Parathyroid adenoma (tissue), 2 donors: ENCODE results near the gene PALD1.

ENCODE experiments used
- H2AFZ ChIP-seq: fragments of 300-600 bp; sonication (generic); one replicate; pipeline ENCODE4 v1.7.0; 2017; ENCODE audit warnings: antibody characterized with exemption, mild to moderate bottlenecking
- H3K27ac ChIP-seq: fragments of 300-600 bp; sonication (generic); one replicate; pipeline ENCODE4 v1.7.0; 2017
- H3K27me3 ChIP-seq: fragments of 300-600 bp; sonication (generic); one replicate; pipeline ENCODE4 v1.7.0; 2017; ENCODE audit warnings: low read length; ENCODE audit not compliant: control insufficient read depth, insufficient read depth
- H3K36me3 ChIP-seq: fragments of 300-600 bp; sonication (generic); one replicate; pipeline ENCODE4 v1.7.0; 2017; ENCODE audit warnings: low read length; ENCODE audit not compliant: control insufficient read depth, insufficient read depth
- H3K4me1 ChIP-seq: fragments of 300-600 bp; sonication (generic); one replicate; pipeline ENCODE4 v1.7.0; 2017; ENCODE audit warnings: control low read depth
- H3K4me2 ChIP-seq: fragments of 300-600 bp; sonication (generic); one replicate; pipeline ENCODE4 v1.7.0; 2017; ENCODE audit warnings: low read length
- H3K4me3 ChIP-seq: fragments of 300-600 bp; sonication (generic); one replicate; pipeline ENCODE4 v1.7.0; 2017; ENCODE audit warnings: low read depth, low read length
- H3K79me2 ChIP-seq: fragments of 300-600 bp; sonication (generic); one replicate; pipeline ENCODE4 v1.7.0; 2017; ENCODE audit warnings: control low read depth
- H3K9ac ChIP-seq: fragments of 300-600 bp; sonication (generic); one replicate; pipeline ENCODE4 v1.7.0; 2017; ENCODE audit warnings: mild to moderate bottlenecking
- H3K9me3 ChIP-seq: fragments of 300-600 bp; sonication (generic); one replicate; pipeline ENCODE4 v1.7.0; 2017; ENCODE audit warnings: low read length; ENCODE audit not compliant: control insufficient read depth
- TF ChIP-seq, protein P1 (sequence below): fragments of 300-600 bp; sonication (generic); IDR thresholded peaks from one replicate; pipeline ENCODE4 v1.7.0; 2017; ENCODE audit warnings: antibody characterized with exemption, mild to moderate bottlenecking
- donor health status: primary hyperparathyroidism.

Gene PALD1

DNA sequence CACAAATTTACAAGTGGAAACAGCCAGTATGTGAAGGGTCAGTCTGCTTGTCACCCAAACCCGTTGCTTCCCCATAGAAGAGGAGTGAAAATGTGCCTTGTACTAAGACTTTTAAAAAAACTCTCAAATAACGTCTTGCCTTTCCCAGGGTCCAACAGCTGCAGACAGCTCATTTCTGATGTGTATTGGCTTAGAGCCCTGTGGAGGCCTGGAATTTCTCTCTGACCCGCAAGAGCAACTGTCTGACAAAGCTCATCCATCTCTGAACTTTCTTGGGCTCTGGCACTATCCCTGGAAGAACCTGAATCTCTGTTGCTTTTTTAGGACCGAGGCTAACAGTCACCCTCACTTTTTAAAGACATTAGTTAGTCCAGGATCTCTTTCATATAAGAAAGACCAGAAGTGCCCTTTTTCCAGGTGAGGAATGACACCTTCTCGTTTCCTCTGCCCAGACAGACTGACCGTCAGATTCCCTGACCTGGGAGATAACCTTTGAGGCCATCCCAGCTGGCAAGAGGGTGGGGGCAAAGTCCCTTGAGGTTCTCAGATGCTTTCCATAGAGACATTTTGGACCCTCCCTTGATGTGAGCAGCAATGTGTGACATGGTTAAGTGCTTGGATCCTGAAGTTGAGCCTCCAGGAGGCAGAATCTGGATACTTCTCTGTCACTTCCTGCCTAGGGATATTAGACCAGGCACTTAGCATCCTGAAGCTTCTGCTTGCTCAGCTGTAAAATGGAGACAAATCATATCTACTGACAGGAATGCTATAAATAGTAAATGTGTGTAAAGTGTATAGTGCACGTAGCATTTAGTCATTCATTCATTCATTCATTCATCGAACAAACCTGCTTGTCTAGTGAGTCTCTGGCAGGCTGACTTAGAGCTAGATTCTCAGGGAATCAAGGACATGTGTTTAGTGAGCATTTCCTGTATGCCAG is 32.6 kb upstream of the PALD1 start:
- Histone ChIP-seq H3K36me3 (no peaks in the 10 kb centered on the region), H3K9ac (no peak overlapping the region), H3K4me2 (no peak overlapping the region), H3K79me2 (no peaks in the 10 kb centered on the region), H3K27me3 (no peaks in the 10 kb centered on the region), H2AFZ (no peak overlapping the region), H3K4me3 (no peak overlapping the region), H3K9me3 (no peaks in the 10 kb centered on the region), H3K4me1 (peaks cover 4% of the 10 kb centered on the region), H3K27ac (no peak overlapping the region)
- TF ChIP-seq, protein P1, sequence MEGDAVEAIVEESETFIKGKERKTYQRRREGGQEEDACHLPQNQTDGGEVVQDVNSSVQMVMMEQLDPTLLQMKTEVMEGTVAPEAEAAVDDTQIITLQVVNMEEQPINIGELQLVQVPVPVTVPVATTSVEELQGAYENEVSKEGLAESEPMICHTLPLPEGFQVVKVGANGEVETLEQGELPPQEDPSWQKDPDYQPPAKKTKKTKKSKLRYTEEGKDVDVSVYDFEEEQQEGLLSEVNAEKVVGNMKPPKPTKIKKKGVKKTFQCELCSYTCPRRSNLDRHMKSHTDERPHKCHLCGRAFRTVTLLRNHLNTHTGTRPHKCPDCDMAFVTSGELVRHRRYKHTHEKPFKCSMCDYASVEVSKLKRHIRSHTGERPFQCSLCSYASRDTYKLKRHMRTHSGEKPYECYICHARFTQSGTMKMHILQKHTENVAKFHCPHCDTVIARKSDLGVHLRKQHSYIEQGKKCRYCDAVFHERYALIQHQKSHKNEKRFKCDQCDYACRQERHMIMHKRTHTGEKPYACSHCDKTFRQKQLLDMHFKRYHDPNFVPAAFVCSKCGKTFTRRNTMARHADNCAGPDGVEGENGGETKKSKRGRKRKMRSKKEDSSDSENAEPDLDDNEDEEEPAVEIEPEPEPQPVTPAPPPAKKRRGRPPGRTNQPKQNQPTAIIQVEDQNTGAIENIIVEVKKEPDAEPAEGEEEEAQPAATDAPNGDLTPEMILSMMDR, result no peak

DNA sequence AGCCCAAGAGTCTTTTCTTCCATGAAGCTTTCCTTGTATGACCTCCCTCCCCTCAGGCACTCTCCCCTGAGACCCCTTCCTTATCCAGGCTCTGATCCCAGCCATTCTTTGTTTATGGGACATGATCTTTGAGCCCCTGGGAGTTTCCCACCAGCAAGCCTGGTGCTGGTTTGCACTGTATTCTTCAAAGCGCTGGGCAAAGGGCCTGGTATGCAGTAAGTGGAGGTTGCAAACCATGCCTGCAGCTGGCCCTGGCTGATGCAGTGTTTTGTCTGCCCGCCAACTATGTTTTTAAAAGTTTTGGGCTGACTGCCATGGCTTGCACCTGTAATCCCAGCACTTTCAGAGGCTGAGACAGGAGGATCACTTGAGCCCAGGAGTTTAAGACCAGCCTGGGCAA is 30.3 kb upstream of the PALD1 start:
- H2AFZ ChIP-seq, result no peak overlapping the region
- TF ChIP-seq, protein P1, result no peak
- no peak overlapping the region for H3K27ac ChIP-seq
- no peaks in the 10 kb centered on the region for H3K79me2 ChIP-seq
- H3K4me3 ChIP-seq, result no peak overlapping the region
- H3K4me2 ChIP-seq, result no peak overlapping the region
- H3K36me3 ChIP-seq, result no peaks in the 10 kb centered on the region
- no peak overlapping the region for H3K9ac ChIP-seq
- H3K4me1 ChIP-seq, result no peaks in the 10 kb centered on the region
- no peaks in the 10 kb centered on the region for H3K9me3 ChIP-seq
- H3K27me3 ChIP-seq, result no peaks in the 10 kb centered on the region

DNA sequence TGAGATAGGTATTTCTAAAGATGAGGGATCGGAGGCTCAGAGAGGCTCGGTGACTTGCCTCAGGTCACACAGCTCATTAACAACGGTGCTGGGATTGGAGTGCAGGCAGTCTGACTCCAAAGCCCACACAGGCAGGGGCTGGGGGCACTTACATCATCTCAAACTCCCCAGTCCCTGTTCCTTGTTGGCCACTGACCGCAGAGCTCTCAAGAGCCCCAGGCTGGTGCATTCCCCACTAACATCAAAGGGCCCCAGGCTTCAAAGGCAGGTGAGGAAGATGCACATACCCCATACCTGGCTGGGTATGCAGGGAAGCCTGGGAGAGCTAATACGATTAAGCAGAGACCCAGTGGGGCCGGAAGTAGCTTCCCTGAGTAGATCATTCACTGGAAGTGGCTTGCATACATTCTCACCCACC is 23.3 kb upstream of the PALD1 start:
- Histone ChIP-seq H3K27ac (no peak overlapping the region), H3K79me2 (no peaks in the 10 kb centered on the region), H3K4me2 (no peak overlapping the region), H3K36me3 (no peaks in the 10 kb centered on the region), H3K4me1 (peaks cover 3% of the 10 kb centered on the region), H2AFZ (no peak overlapping the region), H3K27me3 (no peaks in the 10 kb centered on the region), H3K9me3 (no peaks in the 10 kb centered on the region), H3K4me3 (no peak overlapping the region), H3K9ac (no peak overlapping the region)
- TF ChIP-seq, protein P1, result no peak

DNA sequence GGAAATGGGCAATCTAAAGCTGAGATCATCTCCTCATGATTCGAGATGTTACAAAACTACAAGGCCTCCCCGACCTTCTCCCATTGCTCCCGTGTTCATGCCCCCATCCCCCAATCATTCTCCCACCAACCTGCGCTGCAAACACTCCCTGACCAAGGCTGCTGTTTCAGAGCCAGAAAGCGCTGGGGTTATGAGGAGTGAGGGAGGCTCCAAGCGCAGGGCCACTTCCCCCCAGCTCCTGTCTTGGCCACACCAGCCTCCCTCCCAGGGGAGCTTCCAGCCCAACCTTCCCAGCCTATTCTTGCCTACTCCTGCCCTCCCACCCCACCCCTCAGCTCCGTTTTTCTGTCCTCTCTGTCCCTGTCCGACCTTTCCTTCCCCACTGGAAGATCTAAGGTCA is 22.4 kb upstream of the PALD1 start:
- peaks cover 3% of the 10 kb centered on the region for H3K4me1 ChIP-seq
- no peaks in the 10 kb centered on the region for H3K9me3 ChIP-seq
- H3K27ac ChIP-seq, result no peak overlapping the region
- no peaks in the 10 kb centered on the region for H3K79me2 ChIP-seq
- no peaks in the 10 kb centered on the region for H3K27me3 ChIP-seq
- no peaks in the 10 kb centered on the region for H3K36me3 ChIP-seq
- H3K4me3 ChIP-seq, result no peak overlapping the region
- H2AFZ ChIP-seq, result no peak overlapping the region
- H3K9ac ChIP-seq, result no peak overlapping the region
- H3K4me2 ChIP-seq, result no peak overlapping the region
- TF ChIP-seq, protein P1, result no peak
